Stimulated activated CD4-positive, alpha-beta T cell treated with anti-CD3 and anti-CD28 coated beads, Interleukin-12 subunit alpha, Interleukin-12 subunit beta, amount 100 ng/mL, for 48 hours (primary cell): ENCODE data around the gene SLC12A3.
"Not testable (repeated sequence)": the region's sequence is repeated elsewhere in the genome, so short reads cannot be mapped to it uniquely, and the experiment has no call there.

Experiments used
- DNase-seq, 3 donors: peaks; one replicate each; pipeline ENCODE4 v3.0.0-alpha.2; 2020; ENCODE audit warnings: low read depth in 2 of 3, low spot score in 1 of 3

The SLC12A3 gene

GRCh38 chr16:56868766-56869165, 3.8 kb downstream of the SLC12A3 start:
- not testable (repeated sequence) for DNase-seq

GRCh38 chr16:56869513-56870275, 4.7 kb downstream of the SLC12A3 start:
- DNase-seq, result peak in 2 of 3 donors; percentile 20 to 46

GRCh38 chr16:56870276-56870888, 5.4 kb downstream of the SLC12A3 start:
- no peak for DNase-seq

GRCh38 chr16:56871172-56871593, 6.2 kb downstream of the SLC12A3 start:
- DNase-seq, result no peak

DNA sequence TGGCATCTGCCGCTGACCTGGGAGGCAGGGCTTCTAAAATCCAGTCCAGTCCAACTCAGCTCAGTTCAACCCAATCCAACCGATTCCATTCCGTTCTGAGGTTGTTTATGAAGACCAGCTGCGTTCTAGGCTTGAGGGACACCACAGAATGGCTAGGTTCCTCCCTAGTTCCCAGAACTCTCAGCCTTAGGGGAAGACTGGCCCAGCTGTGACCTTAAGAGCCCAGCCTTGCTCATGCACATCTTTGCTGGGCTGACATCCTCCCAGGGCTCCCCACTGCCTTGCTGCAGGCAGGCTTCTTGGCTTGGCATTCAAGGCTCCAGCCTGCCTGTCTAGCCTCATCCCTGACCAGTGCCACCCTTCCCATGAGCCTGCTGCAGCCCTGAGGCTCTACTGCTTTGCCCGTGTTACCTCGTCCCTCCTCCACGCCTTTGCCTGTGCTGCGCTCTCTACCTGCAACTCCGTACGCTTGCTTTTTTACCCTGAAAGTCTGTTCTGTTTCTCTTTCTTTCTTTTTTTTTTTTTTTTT, 7.9 kb downstream of the SLC12A3 start:
- no peak for DNase-seq

DNA sequence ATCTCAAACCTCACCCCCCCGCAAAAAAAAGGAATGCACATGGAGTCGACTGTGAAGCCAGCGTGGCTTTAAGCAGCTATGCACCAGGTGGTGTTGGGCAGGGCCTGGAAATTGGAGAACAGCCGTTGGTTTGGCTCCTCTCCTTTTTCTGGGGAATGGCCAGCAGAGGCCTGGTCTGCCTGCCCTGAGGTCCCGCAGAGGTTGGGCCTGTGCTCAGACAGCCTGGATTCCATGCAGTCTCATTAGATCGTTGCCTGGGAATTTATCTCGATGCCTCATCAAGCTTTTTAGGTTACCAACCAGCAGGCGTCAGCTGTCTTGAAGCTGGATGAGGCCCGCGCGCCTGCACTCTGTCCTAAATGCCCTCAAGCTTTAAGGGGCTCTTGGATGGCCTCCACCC, 9.8 kb downstream of the SLC12A3 start:
- no peak for DNase-seq

GRCh38 chr16:56876048-56876447, 11.0 kb downstream of the SLC12A3 start:
- DNase-seq, result no peak

DNA sequence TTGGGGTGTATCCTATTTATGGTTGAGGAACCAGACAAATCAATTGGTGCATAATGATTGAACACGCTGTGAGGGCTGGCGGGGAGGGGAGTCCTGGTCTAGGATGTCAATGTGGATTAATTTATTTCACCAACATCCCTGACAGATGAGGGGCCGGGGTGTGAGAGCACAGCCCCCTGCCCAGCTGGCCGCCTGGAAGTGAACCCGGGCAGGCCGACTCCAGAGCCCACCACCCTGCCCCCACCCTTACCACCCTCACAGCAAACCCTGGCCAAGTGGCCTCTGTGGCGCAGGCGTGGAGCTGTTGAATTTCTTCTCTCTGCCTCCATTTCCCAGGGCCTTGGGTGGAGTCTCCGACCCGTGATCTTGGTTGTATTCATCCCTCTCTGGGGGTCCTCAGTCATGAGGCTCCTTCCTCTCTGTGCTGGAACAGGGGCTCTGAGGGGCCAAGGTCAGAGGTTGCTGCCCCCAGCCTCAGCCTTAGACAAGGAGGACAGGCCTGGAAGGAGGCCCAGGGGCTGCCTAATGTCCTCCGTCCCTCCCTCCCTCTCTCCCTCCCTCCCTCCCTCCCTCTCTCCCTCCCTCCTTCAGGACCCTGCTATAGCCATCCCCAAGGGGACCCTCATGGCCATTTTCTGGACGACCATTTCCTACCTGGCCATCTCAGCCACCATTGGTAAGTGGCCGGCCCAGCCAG, 12.6 kb downstream of the SLC12A3 start:
- no peak for DNase-seq

- no peak for DNase-seq
Observed at GRCh38 chr16:56878282-56878854, 13.4 kb downstream of the SLC12A3 start.

GRCh38 chr16:56879276-56879675, 14.3 kb downstream of the SLC12A3 start:
- no peak for DNase-seq

GRCh38 chr16:56880176-56880575, 15.2 kb downstream of the SLC12A3 start:
- DNase-seq, result no peak

GRCh38 chr16:56880685-56881084, 15.7 kb downstream of the SLC12A3 start:
- no peak for DNase-seq

- no peak for DNase-seq
Observed at GRCh38 chr16:56882077-56882800, 17.2 kb downstream of the SLC12A3 start.

- DNase-seq, result no peak
Observed at GRCh38 chr16:56883586-56883985, 18.6 kb downstream of the SLC12A3 start.

- DNase-seq, result no peak
Observed at GRCh38 chr16:56884026-56884582, 19.1 kb downstream of the SLC12A3 start.

- not testable (repeated sequence) for DNase-seq
Observed at GRCh38 chr16:56884929-56885328, 19.9 kb downstream of the SLC12A3 start.

DNA sequence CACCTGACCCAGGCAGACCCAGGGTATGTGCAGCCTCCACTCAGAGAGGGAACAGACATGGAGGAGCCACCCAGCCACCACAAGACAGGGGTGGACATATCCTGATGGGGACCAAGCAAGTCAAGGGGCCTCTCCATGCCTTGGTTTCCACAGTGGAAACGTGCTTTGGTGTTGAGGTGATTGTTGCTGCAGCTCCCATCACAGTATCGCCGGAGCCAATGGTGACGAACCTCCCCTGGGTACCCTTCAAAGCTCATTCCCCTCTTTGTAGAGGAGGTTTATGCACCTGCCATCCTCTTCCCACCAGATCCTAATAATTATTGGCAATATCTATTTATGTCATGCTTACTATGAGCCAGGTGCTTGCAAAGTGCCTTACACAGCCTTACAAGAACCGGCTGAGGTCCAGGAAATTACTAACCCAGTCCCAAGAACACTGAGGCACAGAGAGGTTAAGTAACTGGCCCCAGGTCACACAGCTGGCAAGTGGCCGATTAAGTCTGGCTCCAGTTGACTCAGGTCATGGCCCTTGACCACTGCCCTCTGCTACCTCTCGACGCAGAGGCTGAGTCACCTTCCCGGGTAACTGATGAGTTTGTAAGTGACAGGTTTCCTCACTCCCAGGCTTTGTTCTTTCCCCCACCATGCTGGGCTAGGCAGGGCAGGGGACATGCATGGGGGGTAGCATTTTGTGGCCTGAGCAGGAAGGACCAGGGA, 20.6 kb downstream of the SLC12A3 start:
- no peak for DNase-seq

DNA sequence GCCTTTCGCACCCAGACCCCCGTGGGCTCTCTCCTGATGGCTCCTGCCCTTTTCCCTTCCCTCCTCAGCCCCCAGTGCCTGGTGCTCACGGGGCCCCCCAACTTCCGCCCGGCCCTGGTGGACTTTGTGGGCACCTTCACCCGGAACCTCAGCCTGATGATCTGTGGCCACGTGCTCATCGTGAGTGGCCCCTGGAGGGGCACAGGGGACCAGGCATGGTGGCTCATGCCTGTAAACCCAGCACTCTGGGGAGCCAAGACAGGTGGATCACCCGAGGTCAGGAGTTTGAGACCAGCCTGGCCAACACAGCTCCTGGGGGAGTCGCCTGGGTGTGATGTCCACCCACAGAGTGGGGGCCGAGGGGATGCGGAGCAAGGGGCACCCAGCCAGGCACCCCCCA, 21.3 kb downstream of the SLC12A3 start:
- DNase-seq, result no peak

DNA sequence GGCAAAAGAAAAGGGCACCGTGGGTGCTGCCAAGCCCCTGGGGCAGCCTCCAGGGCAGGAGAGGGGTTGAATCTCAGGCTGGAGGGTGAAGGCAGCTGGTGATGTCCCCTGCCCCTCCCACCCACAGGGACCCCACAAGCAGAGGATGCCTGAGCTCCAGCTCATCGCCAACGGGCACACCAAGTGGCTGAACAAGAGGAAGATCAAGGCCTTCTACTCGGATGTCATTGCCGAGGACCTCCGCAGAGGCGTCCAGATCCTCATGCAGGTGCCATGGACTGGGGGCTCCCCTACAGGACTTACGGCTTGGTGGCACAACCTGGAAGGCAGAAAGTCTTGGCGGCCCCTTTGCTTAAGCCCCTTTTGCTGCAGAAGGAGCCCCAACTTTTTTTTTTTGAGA, 21.8 kb downstream of the SLC12A3 start:
- DNase-seq, result no peak

DNA sequence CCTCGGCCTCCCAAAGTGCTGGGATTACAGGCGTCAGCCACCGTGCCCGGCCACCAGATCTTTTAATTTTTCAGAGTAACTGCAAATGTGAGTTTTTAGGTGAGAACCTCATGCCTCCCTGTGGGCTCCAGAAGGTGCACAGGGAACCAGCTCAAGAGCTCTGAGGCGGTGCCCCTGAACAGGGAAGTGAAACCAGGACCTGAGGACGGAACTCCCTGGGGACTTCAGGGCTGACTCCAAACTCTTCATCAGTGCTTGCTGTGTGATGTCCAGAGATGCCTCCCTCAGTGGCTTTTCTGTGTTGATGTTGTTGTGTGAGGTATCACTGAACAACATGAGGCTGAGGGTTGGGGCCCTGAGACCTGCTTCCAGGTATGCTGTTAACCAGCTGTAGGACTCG, 23.8 kb downstream of the SLC12A3 start:
- DNase-seq, result no peak
